ENCODE data around the gene PXN. TPM values are rescaled to one million over a fixed set of nuclear protein-coding genes. Genes with fewer than 3 reads are reported as not detected.
"Not testable (repeated sequence)": the region's sequence is repeated elsewhere in the genome, so short reads cannot be mapped to it uniquely, and the experiment has no call there.

Gene PXN
- polyA plus RNA-seq, 2 of the 4 experiments (the other 2 are of a cell fraction), result 40.1 to 97.0 TPM

DNA sequence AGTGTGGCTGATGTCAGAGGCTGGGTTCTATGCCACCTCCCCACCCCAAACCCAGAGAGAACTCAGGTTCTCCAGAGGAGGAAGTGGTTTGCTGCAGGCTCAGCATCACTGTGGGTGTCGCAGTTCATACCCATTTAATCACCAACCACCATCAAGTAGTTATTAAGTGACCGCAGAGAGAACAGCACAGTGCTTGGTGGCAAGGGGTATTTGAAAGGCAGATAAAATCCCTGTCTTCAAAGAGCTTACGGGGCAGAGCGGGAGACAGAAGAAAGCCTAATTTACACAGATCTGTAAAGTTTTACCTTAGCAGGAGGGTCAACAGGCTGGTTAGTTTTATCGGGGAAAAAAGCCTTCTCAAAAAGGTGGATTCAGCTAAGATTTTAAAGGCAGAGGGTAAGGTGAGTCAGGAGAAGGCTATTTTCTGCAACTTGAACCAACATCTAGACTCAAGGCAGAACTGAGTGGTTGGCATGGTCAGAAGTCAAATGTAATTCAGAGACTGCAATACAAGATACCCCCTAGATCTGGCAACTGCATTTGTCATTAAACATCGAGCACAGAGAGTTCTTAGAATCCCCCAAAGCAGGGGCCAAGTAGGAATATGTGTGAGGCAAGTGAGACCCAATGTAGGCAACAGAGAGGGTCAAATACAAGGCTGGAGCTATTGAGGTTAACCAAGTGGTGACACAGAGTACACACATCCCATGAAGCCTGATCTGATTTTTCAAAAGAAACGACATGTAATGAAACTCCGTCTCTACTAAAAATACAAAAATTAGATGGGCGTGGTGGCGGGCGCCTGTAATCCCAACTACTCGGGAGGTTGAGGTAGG lies 13.2 kb downstream of the PXN start:
- H3K4me2 ChIP-seq, result no peak overlapping the region; the same call in 2 of the 3 replicates
- H3K9me3 ChIP-seq, result no peaks in the 10 kb centered on the region
- no peak overlapping the region for H3K27ac ChIP-seq
- 90% methylated on average over 12 of the region's 12 CpGs for WGBS (ENCODE audit: missing lambda C conversion rate)
- peaks cover 63% of the 10 kb centered on the region for H3K4me1 ChIP-seq
- ATAC-seq, result no peak
- POLR2A ChIA-PET, result no interaction called here
- FAIRE-seq, result no peak
- DNase-seq (ENCODE audit: low read depth in 1 of 2, low spot score in 1 of 2), result no peak
- CTCF ChIA-PET, result interaction anchor here (0.6 to 43.7 kb wide), 4 partner anchors 5 to 82 kb away, joined by 3 to 1367 read pairs (median 652); partner anchors contain the start of gene PXN
- TF ChIP-seq HDAC2 (IDR thresholded peaks at IDR 0.05) (no peak), TFCP2L1 (CRISPR knock-in tag; IDR thresholded peaks at IDR 0.05) (no peak), KDM1A (IDR thresholded peaks at IDR 0.05; ENCODE audit: low read depth) (0 out of 2 replicates have a peak, but pooled peaks have one; percentile 1), USF2 (IDR thresholded peaks at IDR 0.05) (no peak)
- no peak overlapping the region for H3K4me3 ChIP-seq

DNA sequence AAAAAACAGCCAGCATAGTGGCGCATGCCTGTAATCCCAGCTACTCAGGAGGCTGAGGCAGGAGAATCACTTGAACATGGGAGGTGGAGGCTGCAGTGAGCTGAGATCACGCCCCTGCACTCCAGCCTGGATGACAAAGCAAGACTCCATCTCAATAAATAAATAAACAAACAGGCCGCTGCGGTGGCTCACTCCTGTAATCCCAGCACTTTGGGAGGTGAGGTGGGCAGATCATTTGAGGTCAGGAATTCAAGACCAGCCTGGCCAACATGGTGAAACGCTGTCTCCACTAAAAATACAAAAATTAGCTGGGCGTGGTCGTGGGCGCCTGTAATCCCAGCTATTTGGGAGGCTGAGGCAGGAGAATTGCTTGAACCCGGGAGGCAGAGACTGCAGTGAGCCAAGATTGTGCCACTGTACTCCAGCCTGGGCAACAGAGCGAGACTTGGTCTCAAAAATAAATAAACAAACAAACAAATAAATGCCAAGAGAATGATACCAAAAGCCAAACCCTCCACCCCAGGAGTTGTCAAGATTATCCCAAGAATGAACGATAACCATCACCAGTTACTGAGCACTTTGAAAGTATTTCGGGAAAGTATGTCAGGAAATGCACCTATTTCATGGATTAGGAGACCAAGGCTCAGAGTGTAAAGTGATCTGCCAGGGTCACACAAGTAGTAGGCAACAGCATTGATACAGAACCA lies 14.0 kb downstream of the PXN start:
- H3K4me1 ChIP-seq, result peaks cover 63% of the 10 kb centered on the region
- FAIRE-seq; ATAC-seq; H3K9me3 ChIP-seq; POLR2A ChIA-PET; DNase-seq (ENCODE audit: low read depth in 1 of 2, low spot score in 1 of 2); H3K4me3 ChIP-seq: not testable (repeated sequence)
- 0 out of 6 replicates have a peak overlapping the region, but pooled peaks of 1 of the 2 experiments have one; percentile 21 for H3K27ac ChIP-seq
- CTCF ChIA-PET, result interaction anchor here (0.6 to 43.7 kb wide), 4 partner anchors 6 to 81 kb away, joined by 3 to 1367 read pairs (median 652); partner anchors contain the start of gene PXN
- H3K4me2 ChIP-seq, result peak overlapping the region; percentile 13; the same call in 2 of the 3 replicates
- 76% methylated on average over 12 of the region's 12 CpGs for WGBS (ENCODE audit: missing lambda C conversion rate)
- 0 out of 2 replicates have a peak, but pooled peaks have one; percentile 45 for TF ChIP-seq KDM1A (IDR thresholded peaks at IDR 0.05; ENCODE audit: low read depth)

DNA sequence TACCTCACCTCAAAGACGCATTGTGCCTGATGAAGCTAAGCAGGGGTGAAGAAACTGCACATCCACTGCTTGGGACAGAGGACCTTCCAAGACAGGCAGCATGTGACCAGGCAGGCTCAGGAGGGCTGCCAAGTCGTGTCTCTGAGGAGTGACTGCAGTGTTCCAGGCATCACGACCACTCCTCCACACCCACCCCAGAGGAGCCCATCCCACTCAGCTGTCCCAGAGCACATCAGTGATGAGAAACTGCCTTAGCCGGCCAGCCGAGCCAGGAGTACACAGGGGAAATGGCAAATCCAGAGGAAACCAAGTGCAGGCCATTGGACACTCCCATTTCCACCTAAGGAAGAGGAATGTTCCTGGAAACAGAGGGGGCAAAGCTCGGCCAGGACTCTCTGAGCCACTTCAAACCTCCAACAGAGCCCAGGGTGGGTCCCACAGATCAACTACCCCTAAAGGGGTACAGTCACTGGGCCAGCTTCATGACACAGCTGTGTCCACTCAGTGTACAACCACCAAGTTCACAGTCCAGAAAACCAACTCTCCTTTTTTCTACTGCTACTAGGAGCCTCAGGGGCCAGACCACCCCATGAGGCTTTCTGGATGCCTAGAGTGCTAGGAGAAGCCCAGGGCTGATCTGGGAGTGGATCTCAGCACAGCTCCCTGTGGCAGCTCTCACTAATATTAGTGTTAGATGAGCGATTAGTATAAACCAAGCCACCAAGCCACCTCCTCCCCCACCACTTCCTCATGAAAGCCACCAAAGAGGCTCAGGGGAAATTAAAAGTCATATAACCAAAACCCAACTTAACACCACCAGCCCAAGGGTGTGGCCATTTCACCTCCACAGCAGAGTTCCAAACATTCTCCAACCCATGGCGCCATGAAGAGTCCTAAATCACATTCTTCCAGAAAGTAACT lies 15.4 kb downstream of the PXN start:
- FAIRE-seq (no peak), DNase-seq (ENCODE audit: low read depth in 1 of 2, low spot score in 1 of 2) (no peak), ATAC-seq (peak; percentile 6 to 14; a peak in 2 of 6 replicates)
- ChIA-PET POLR2A (interaction anchor here (0.5 to 1.7 kb wide), 3 partner anchors 11 to 49 kb away, joined by 3 to 10 read pairs (median 4); partner anchors contain the start of gene RPLP0), CTCF (interaction anchor here (1.3 to 43.7 kb wide), 5 partner anchors 5 to 105 kb away, joined by 3 to 1367 read pairs (median 652); partner anchors contain the start of genes PXN and RPLP0)
- 85% methylated on average over 8 of the region's 8 CpGs for WGBS (ENCODE audit: missing lambda C conversion rate)
- Histone ChIP-seq H3K4me3 (no peak overlapping the region), H3K4me1 (peaks cover 68% of the 10 kb centered on the region), H3K4me2 (peak overlapping the region; percentile 21; the same call in 2 of the 3 replicates), H3K27ac (peak overlapping the region; percentile 39 to 68; a peak in 5 of 6 replicates), H3K9me3 (no peaks in the 10 kb centered on the region)
- no peak for TF ChIP-seq NPAS2 (CRISPR knock-in tag; IDR thresholded peaks at IDR 0.05; ENCODE audit: borderline replicate concordance)
- TF ChIP-seq KDM1A (IDR thresholded peaks at IDR 0.05; ENCODE audit: low read depth), result no peak
- peak; percentile 26; the same call in 1 of the 2 replicates for TF ChIP-seq USF2 (IDR thresholded peaks at IDR 0.05)

GRCh38 chr12:120249266-120249874 lies 16.2 kb downstream of the PXN start:
- peaks cover 71% of the 10 kb centered on the region for H3K4me1 ChIP-seq
- ATAC-seq, result no peak
- peak overlapping the region; percentile 21; the same call in 1 of the 3 replicates for H3K4me2 ChIP-seq
- no peak for FAIRE-seq
- WGBS (ENCODE audit: missing lambda C conversion rate), result 88% methylated on average over 4 of the region's 4 CpGs
- H3K9me3 ChIP-seq, result no peaks in the 10 kb centered on the region
- no peak for DNase-seq (ENCODE audit: low read depth in 1 of 2, low spot score in 1 of 2)
- TF ChIP-seq MYC (IDR thresholded peaks at IDR 0.05; ENCODE audit: borderline replicate concordance, low read length) (no peak), PBX3 (IDR thresholded peaks at IDR 0.05) (no peak), HES2 (IDR thresholded peaks at IDR 0.05) (no peak), NR3C1 (IDR thresholded peaks at IDR 0.05) (no peak), HDAC2 (IDR thresholded peaks at IDR 0.05) (no peak), FOSB (CRISPR knock-in tag; IDR thresholded peaks at IDR 0.05) (no peak), FOSL2 (IDR thresholded peaks at IDR 0.05) (no peak), FOSL2 (CRISPR knock-in tag; IDR thresholded peaks at IDR 0.05) (no peak), RFX5 (IDR thresholded peaks at IDR 0.05) (no peak), HOXB13 (CRISPR knock-in tag; IDR thresholded peaks at IDR 0.05; ENCODE audit: low read depth) (no peak), EHMT2 (IDR thresholded peaks at IDR 0.05; ENCODE audit: low read depth) (no peak), USF2 (IDR thresholded peaks at IDR 0.05) (no peak), POLR2AphosphoS2 (conservative IDR thresholded peaks at IDR 0.05; ENCODE audit: low read length) (no peak)
- no peak overlapping the region for H3K4me3 ChIP-seq
- CTCF ChIA-PET, result interaction anchor here (1.3 to 43.7 kb wide), 5 partner anchors 4 to 106 kb away, joined by 3 to 1367 read pairs (median 652); partner anchors contain the start of genes PXN and RPLP0
- peak overlapping the region in 1 of 2 experiments; percentile 68; a peak in 4 of 6 replicates for H3K27ac ChIP-seq
- POLR2A ChIA-PET, result interaction anchor here (1.1 to 1.7 kb wide), 2 partner anchors 11 to 48 kb away, joined by 3 to 10 read pairs; partner anchors contain the start of gene RPLP0

Measured in A549 (cell line).